H9 (cell line): ENCODE results near the gene CAPN5. TPM values are rescaled to one million over a fixed set of nuclear protein-coding genes. Genes with fewer than 3 reads are reported as not detected.
A peak's percentile ranks its signal among the peaks of the same experiment; 100 is the strongest.
"Not testable (repeated sequence)": the region's sequence is repeated elsewhere in the genome, so short reads cannot be mapped to it uniquely, and the experiment has no call there.

Experiments used
- DNase-seq: peaks from one replicate; pipeline ENCODE4 v3.0.0-alpha.2; 2017
- H2AFZ ChIP-seq: one replicate; pipeline ENCODE4 v1.6.1; 2013; ENCODE audit warnings: mild to moderate bottlenecking, low read length, control low read depth, moderate library complexity
- H2AK5ac ChIP-seq: 2 replicates; pipeline ENCODE4 v1.6.1; 2013; ENCODE audit warnings: low read length, control low read depth, mixed read lengths; ENCODE audit not compliant: insufficient read length
- H2BK120ac ChIP-seq: one replicate; pipeline ENCODE4 v1.6.1; 2013; ENCODE audit warnings: low read depth, mild to moderate bottlenecking, low read length, control low read depth, inconsistent platforms; ENCODE audit not compliant: poor library complexity, severe bottlenecking
- H2BK12ac ChIP-seq: 2 replicates; pipeline ENCODE4 v1.6.1; 2013; ENCODE audit warnings: low read length, control low read depth, mixed read lengths, low read depth; ENCODE audit not compliant: insufficient read length
- H2BK15ac ChIP-seq: 2 replicates; pipeline ENCODE4 v1.6.1; 2013; ENCODE audit warnings: low read depth, low read length, control low read depth
- H2BK20ac ChIP-seq: one replicate; pipeline ENCODE4 v1.6.1; 2013; ENCODE audit warnings: low read depth, mild to moderate bottlenecking, low read length, control low read depth, inconsistent platforms; ENCODE audit not compliant: poor library complexity, severe bottlenecking
- H2BK5ac ChIP-seq: 2 replicates; pipeline ENCODE4 v1.6.1; 2013; ENCODE audit warnings: low read length, control low read depth, mixed read lengths; ENCODE audit not compliant: insufficient read length
- H3K14ac ChIP-seq: 2 replicates; pipeline ENCODE4 v1.6.1; 2013; ENCODE audit warnings: low read length, control low read depth; ENCODE audit not compliant: insufficient read depth
- H3K18ac ChIP-seq: 2 replicates; pipeline ENCODE4 v1.6.1; 2013; ENCODE audit warnings: low read depth, mild to moderate bottlenecking, mixed read lengths, low read length, control low read depth; ENCODE audit not compliant: insufficient read length
- H3K23ac ChIP-seq: 2 replicates; pipeline ENCODE4 v1.6.1; 2013; ENCODE audit warnings: low read length, control low read depth, mixed read lengths, low read depth; ENCODE audit not compliant: insufficient read length
- H3K23me2 ChIP-seq: 2 replicates; pipeline ENCODE4 v1.6.1; 2013; ENCODE audit warnings: low read depth, mild to moderate bottlenecking, mixed read lengths, low read length, control low read depth; ENCODE audit not compliant: insufficient read length, poor library complexity, severe bottlenecking
- H3K27ac ChIP-seq: 2 replicates; pipeline ENCODE4 v1.5.1; 2013; ENCODE audit warnings: low read length, control low read depth, mixed read lengths, low read depth; ENCODE audit not compliant: insufficient read length
- H3K27me3 ChIP-seq: 2 replicates; pipeline ENCODE4 v1.6.1; 2013; ENCODE audit warnings: low read length, control low read depth, inconsistent platforms; ENCODE audit not compliant: insufficient read depth
- H3K4ac ChIP-seq: 2 replicates; pipeline ENCODE4 v1.6.1; 2013; ENCODE audit warnings: low read depth, mild to moderate bottlenecking, control low read depth, inconsistent platforms, low read length, moderate library complexity
- H3K4me1 ChIP-seq: 2 replicates; pipeline ENCODE4 v1.6.1; 2013; ENCODE audit warnings: low read length, control low read depth, inconsistent platforms; ENCODE audit not compliant: insufficient read depth
- H3K4me2 ChIP-seq: 2 replicates; pipeline ENCODE4 v1.6.1; 2013; ENCODE audit warnings: low read length, control low read depth, mixed read lengths; ENCODE audit not compliant: insufficient read length, insufficient read depth
- H3K56ac ChIP-seq: 2 replicates; pipeline ENCODE4 v1.6.1; 2013; ENCODE audit warnings: low read depth, mild to moderate bottlenecking, mixed read lengths, low read length, control low read depth; ENCODE audit not compliant: insufficient read length
- H3K79me1 ChIP-seq: 2 replicates; pipeline ENCODE4 v1.6.1; 2013; ENCODE audit warnings: low read depth, mild to moderate bottlenecking, moderate library complexity, low read length, control low read depth, inconsistent platforms; ENCODE audit not compliant: insufficient read depth, poor library complexity, severe bottlenecking
- H3K79me2 ChIP-seq: 2 replicates; pipeline ENCODE4 v1.6.1; 2013; ENCODE audit warnings: low read length, control low read depth, inconsistent platforms; ENCODE audit not compliant: insufficient read depth
- H3K9ac ChIP-seq: 2 replicates; pipeline ENCODE4 v1.6.1; 2013; ENCODE audit warnings: low read length, control low read depth, mixed read lengths; ENCODE audit not compliant: insufficient read length; ENCODE audit errors: extremely low read depth
- H3K9me3 ChIP-seq: one replicate; pipeline ENCODE4 v1.6.1; 2013; ENCODE audit warnings: low read depth, low read length, inconsistent platforms; ENCODE audit not compliant: control insufficient read depth
- H3T11ph ChIP-seq: one replicate; pipeline ENCODE4 v1.6.1; 2013; ENCODE audit warnings: mild to moderate bottlenecking, low read length, control low read depth, inconsistent platforms
- H4K20me1 ChIP-seq: one replicate; pipeline ENCODE4 v1.6.1; 2013; ENCODE audit not compliant: control insufficient read depth, insufficient read length, insufficient read depth
- H4K5ac ChIP-seq: 2 replicates; pipeline ENCODE4 v1.6.1; 2013; ENCODE audit warnings: low read depth, mild to moderate bottlenecking, mixed read lengths, low read length, control low read depth; ENCODE audit not compliant: insufficient read length
- H4K8ac ChIP-seq: replicated peaks from 2 replicates; pipeline ENCODE4 v1.6.1; 2013; ENCODE audit warnings: low read length, control low read depth, mixed read lengths, low read depth; ENCODE audit not compliant: insufficient read length
- H4K91ac ChIP-seq: 2 replicates; pipeline ENCODE4 v1.6.1; 2013; ENCODE audit warnings: low read depth, mild to moderate bottlenecking, moderate library complexity, mixed read lengths, low read length, control low read depth; ENCODE audit not compliant: insufficient read length
- H3K27ac Mint-ChIP-seq, 3 experiments: 2 replicates in 2 of 3; 3 replicates in 1 of 3; pipeline ENCODE4 v1.8.0; 2020 to 2021; ENCODE audit warnings: mixed read lengths in 3 of 3, mild to moderate bottlenecking in 1 of 3, moderate library complexity in 1 of 3
- H3K27me3 Mint-ChIP-seq: 2 replicates; pipeline ENCODE4 v1.8.0; 2021; ENCODE audit warnings: low read depth, mild to moderate bottlenecking, moderate library complexity, mixed read lengths
- H3K36me3 Mint-ChIP-seq, 3 experiments: 2 replicates in 2 of 3; 3 replicates in 1 of 3; pipeline ENCODE4 v1.8.0; 2020 to 2021; ENCODE audit warnings: low read depth in 3 of 3, mixed read lengths in 3 of 3; ENCODE audit not compliant: insufficient read depth in 1 of 3
- H3K4me1 Mint-ChIP-seq, 2 experiments: 2 replicates each; pipeline ENCODE4 v1.8.0; 2020; ENCODE audit warnings: mixed read lengths in 2 of 2
- H3K4me3 Mint-ChIP-seq, 2 experiments: 2 replicates in 1 of 2; 3 replicates in 1 of 2; pipeline ENCODE4 v1.8.0; 2020 to 2021; ENCODE audit warnings: mild to moderate bottlenecking in 2 of 2, mixed read lengths in 2 of 2, moderate library complexity in 1 of 2
- H3K9me3 Mint-ChIP-seq, 2 experiments: 2 replicates in 1 of 2; 3 replicates in 1 of 2; pipeline ENCODE4 v1.8.0; 2020; ENCODE audit warnings: mild to moderate bottlenecking in 2 of 2, mixed read lengths in 2 of 2, moderate library complexity in 1 of 2
- WGBS: extraction: QIAGEN DNeasy Blood & Tissue Kit; methylation state at CpG from one replicate; pipeline ENCODE4 v1.1.7; 2013; ENCODE audit warnings: missing lambda C conversion rate, low lambda C conversion rate, mixed read lengths; ENCODE audit not compliant: insufficient read length; ENCODE audit errors: extremely low coverage; 5-methylcytosine and 5-hydroxymethylcytosine counted together
- total RNA-seq: library from RNA; stranded (reverse); gene quantifications from 2 replicates; pipeline ENCODE4 v1.2.1, GENCODE V29; 2021
- TF ChIP-seq, protein P1 (sequence below): fragments of 200-600 bp; sonication (generic); conservative IDR thresholded peaks from 3 replicates; pipeline ENCODE4 v1.8.0; 2021; ENCODE audit warnings: antibody characterized with exemption, mild to moderate bottlenecking

Gene CAPN5
- total RNA-seq, 1 experiment from 2014 or later = 16.7 TPM

DNA sequence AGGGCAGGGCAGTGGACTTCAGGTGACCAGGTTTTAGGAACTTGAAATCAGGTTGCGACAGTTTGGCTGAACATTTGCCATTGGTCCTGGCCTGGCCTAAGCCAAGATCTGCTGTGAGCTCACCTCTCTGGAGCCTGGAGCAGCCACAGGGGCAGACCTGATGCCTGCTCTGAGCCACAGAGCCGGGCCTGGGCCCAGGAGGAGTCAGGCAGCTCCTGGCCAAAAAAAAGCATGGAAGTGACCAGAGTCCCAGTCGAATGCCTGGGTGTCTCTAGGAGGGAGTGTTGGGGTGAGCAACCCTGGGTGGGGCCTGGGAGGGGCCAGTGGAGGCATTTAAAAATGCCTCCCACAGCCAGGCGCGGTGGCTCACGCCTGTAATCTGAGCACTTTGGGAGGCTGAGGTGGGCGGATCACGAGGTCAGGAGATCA lies 29.8 kb downstream of the CAPN5 start:
- Mint-ChIP-seq H3K4me1 (peaks cover 0 to 12% of the 10 kb centered on the region in 2 experiments; a peak in 2 of 4 replicates), H3K9me3 (peaks cover 4 to 8% of the 10 kb centered on the region in 2 experiments; a peak in 4 of 5 replicates), H3K27ac (no peak overlapping the region), H3K27me3 (no peaks in the 10 kb centered on the region), H3K36me3 (peaks cover 8 to 12% (median 10%) of the 10 kb centered on the region in 3 experiments; a peak in 6 of 7 replicates), H3K4me3 (no peak overlapping the region)
- DNase-seq = no peak
- H2BK120ac ChIP-seq = no peak overlapping the region
- no peak overlapping the region for H2BK5ac ChIP-seq
- H4K8ac ChIP-seq = no peak overlapping the region
- TF ChIP-seq, protein P1, sequence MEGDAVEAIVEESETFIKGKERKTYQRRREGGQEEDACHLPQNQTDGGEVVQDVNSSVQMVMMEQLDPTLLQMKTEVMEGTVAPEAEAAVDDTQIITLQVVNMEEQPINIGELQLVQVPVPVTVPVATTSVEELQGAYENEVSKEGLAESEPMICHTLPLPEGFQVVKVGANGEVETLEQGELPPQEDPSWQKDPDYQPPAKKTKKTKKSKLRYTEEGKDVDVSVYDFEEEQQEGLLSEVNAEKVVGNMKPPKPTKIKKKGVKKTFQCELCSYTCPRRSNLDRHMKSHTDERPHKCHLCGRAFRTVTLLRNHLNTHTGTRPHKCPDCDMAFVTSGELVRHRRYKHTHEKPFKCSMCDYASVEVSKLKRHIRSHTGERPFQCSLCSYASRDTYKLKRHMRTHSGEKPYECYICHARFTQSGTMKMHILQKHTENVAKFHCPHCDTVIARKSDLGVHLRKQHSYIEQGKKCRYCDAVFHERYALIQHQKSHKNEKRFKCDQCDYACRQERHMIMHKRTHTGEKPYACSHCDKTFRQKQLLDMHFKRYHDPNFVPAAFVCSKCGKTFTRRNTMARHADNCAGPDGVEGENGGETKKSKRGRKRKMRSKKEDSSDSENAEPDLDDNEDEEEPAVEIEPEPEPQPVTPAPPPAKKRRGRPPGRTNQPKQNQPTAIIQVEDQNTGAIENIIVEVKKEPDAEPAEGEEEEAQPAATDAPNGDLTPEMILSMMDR = no peak
- H3K79me2 ChIP-seq = no peaks in the 10 kb centered on the region
- no peak overlapping the region for H2AFZ ChIP-seq
- H4K91ac ChIP-seq = no peak overlapping the region
- no peaks in the 10 kb centered on the region for H3K79me1 ChIP-seq
- H2AK5ac ChIP-seq = no peak overlapping the region
- H4K5ac ChIP-seq = no peak overlapping the region
- H4K20me1 ChIP-seq = no peaks in the 10 kb centered on the region
- H3T11ph ChIP-seq = no peak overlapping the region
- H3K23me2 ChIP-seq = no peaks in the 10 kb centered on the region
- H3K4ac ChIP-seq = no peak overlapping the region
- H3K14ac ChIP-seq = no peak overlapping the region; the same call in 1 of the 2 replicates
- no peak overlapping the region for H2BK20ac ChIP-seq
- no peak overlapping the region for H2BK15ac ChIP-seq
- no peaks in the 10 kb centered on the region for H3K9me3 ChIP-seq
- H2BK12ac ChIP-seq = no peak overlapping the region
- no CpG with 5 or more reads among the region's 8 CpGs for WGBS
- H3K27ac ChIP-seq = no peak overlapping the region
- no peak overlapping the region for H3K23ac ChIP-seq
- peak overlapping the region; percentile 42 for H3K56ac ChIP-seq
- no peaks in the 10 kb centered on the region for H3K4me1 ChIP-seq
- H3K18ac ChIP-seq = no peak overlapping the region
- no peak overlapping the region for H3K9ac ChIP-seq
- H3K27me3 ChIP-seq = no peaks in the 10 kb centered on the region
- H3K4me2 ChIP-seq = no peak overlapping the region

GRCh38 chr11:77097180-77097579 lies 30.4 kb downstream of the CAPN5 start:
- H3K4ac ChIP-seq, DNase-seq, H2BK12ac ChIP-seq, H4K20me1 ChIP-seq, H2BK15ac ChIP-seq, H3K4me3 Mint-ChIP-seq, H3K27ac ChIP-seq, H3T11ph ChIP-seq, H3K9me3 Mint-ChIP-seq, H2AK5ac ChIP-seq, H3K27ac Mint-ChIP-seq, H4K8ac ChIP-seq, H2BK120ac ChIP-seq, H3K79me2 ChIP-seq, H4K5ac ChIP-seq, H3K27me3 Mint-ChIP-seq, H2AFZ ChIP-seq, H3K56ac ChIP-seq, H3K4me1 ChIP-seq, H3K27me3 ChIP-seq, H3K23me2 ChIP-seq, H2BK20ac ChIP-seq, H3K9ac ChIP-seq, H3K23ac ChIP-seq, H3K9me3 ChIP-seq, H3K4me2 ChIP-seq, H3K18ac ChIP-seq, H3K14ac ChIP-seq, H2BK5ac ChIP-seq, H4K91ac ChIP-seq, H3K79me1 ChIP-seq: not testable (repeated sequence)
- peaks cover 8 to 12% (median 10%) of the 10 kb centered on the region in 3 experiments; a peak in 6 of 7 replicates for H3K36me3 Mint-ChIP-seq
- peaks cover 0 to 12% of the 10 kb centered on the region in 2 experiments; a peak in 2 of 4 replicates for H3K4me1 Mint-ChIP-seq
- no CpG with 5 or more reads among the region's 4 CpGs for WGBS
